SIG-M5 (cell line): Measurements from ENCODE around the gene TRIM2.

Source experiments
- DNase-seq: peaks from one replicate; lab custom pipeline; 2025; lab: John Stamatoyannopoulos, UW

Gene TRIM2

DNA sequence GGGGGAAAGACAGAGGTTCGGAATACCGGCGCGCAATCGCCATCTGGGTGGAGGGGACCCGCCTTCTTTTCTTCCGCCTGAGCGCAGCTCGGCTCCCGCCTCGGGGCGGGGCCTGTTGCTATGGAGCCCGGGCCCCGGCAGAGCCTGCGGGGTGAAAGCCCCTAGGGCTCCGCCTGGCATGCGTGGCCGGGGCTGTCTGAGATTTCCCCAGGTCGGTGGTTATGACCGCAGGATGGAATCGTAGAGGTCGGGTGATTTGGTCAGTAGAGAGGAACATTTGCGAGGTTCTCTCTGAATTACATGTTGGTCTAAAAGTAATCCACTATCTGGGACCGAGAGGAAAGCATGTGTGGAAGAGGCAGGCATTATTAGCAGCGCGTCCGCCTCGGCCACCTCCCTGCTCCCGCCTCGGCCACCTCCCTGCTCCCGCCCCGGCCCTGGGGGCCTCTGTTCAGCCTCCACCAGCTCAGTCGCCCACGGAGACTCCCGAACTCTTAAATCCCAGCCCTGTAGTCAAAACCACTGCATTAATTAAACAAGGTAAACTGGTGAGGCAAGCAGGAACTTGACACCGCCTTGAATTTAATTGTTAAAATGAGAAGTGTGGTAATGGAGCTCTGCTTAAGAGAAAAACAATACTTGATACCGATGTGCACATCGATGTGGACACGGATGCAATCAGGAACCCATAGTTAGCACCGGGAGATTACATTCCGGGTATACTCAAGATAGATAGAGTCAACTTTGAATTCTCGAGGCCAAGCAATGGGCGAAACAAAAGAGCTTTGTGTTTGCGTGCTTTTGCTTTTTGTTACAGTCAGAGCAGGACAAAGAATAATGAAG, 45.2 kb downstream of the TRIM2 start:
- DNase-seq: no peak

DNA sequence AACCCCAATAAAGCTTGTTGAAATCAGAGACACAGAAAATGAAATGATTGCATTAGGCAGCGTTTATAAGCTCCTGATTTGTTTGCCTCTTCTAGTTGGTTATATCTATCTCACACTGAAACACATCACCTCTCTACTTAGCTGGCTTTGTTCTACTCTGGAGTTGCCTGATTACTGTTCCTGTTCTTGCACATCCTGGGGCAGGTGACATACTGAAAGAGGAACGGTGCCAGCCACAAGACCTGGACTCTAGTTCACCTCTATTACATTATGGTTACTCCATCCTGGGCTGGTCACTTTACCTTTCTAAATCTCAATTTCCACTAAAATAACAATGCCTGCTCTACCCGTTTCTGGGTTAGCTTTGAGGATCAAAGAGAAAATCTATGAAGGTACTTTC, 47.9 kb downstream of the TRIM2 start:
- no peak for DNase-seq

DNA sequence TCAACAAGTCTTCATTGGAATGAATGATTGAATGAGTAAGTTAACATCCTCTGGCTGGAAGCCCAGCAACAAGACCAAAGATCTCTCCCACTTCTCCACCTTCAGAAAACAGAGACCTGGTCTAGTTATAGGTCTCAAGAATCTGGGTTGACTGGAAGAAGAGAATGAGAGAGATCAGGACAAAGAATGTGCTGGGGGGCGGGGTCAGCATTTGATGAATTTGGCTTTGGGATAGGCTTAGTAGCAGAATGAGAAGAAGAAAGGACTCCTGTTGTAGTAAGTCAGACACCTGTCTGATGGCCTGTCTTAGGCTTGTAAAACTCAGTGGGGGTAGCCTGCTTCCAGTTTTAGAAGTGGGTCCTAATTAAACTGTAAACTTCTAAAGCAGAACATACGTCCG, 51.0 kb downstream of the TRIM2 start:
- no peak for DNase-seq

DNA sequence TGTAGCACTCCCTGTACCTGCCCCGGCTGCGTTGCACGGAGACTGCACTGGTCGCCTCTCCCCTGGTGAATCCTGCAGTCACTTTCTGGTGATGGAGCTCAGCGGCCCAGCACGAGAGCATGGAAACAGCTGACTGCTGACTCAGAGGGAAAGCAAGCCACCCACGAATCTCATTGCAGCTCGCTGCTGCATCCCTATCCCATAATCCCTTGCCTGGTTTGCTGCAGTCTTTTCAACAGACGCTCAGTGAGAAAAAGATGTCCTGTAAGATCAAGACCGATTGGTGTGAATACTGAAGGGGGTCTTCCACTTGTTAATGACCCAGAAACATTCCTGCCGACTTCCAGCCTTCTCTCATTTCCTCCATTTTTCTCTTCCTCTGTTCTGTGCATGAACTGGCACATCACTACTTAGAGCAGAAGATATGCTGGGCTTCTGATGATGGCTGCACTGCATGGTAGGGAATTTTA, 52.9 kb downstream of the TRIM2 start:
- no peak for DNase-seq

DNA sequence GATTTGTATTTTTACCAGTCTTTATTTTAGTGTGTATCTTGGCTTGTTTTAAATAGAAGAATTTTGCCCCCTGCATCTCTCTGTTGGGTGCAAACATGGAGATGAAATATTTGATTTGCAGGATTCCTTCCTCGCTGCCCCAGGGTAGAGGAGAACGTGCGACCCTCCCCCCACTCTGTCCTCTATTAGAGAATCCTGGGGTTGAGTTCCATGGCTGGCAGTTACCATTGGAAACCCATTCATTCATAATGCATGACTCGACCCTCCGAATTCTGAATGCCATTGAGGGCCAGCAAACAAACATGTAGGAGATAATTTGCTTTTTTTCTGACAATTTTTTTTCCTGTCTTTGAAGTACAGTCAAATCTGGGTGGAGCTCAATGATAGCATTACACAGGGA, 53.7 kb downstream of the TRIM2 start:
- DNase-seq: no peak

DNA sequence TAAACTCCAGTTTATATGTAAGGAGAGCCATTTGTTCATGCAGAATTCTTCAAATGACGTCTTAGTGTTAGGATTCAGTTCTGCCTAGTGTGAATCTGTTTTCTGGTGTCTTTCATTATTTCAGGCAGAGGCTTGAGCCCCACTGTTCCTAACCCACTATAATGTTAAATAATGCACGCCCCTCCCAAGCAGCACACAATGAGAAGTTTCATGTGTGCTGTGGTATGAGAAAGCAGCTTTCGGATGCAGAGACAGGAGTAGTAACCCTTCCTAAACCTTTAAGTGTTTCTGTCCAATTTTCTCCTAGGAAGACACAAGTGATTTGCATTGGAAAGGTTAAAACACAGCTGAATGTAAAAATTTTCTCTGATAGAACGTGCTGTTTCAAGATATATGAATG, 54.5 kb downstream of the TRIM2 start:
- DNase-seq: no peak

DNA sequence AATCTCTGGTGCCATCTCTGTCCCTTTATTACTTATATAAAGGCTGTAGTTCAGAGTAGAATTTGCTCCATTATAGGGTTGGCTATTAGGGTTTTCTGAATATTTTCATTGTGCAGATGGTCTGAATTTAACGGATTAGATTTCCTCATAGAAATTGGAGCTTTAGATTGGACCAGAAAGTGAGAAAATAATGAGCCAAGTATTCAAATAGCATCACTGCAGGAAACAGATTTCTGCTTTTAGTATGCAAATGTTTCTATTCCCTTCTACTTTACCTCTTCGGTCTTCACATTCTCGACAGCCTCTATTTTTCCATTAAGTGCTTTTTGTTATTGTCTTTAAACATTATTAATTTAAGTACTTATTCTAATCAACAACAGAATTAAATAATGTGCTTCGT, 55.4 kb downstream of the TRIM2 start:
- no peak for DNase-seq

DNA sequence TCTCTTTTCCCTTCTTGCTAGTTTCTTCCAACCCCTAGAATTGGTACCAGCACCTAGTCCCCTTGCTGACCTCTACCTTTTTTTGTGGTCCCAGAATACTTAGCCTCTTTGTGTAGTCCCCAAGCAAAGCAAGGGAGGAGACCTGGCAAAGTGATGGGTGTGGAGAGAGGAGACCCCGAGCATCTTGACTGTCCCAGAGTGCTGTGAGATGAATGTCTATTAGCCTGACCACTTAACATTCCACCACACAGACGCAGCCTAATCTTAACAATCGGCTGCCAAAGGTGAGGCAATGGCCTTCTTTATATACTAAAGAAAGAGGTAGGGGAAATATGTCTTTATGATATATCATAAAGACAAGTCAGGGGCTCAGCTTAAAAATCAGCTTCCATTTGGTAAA, 55.9 kb downstream of the TRIM2 start:
- no peak for DNase-seq

DNA sequence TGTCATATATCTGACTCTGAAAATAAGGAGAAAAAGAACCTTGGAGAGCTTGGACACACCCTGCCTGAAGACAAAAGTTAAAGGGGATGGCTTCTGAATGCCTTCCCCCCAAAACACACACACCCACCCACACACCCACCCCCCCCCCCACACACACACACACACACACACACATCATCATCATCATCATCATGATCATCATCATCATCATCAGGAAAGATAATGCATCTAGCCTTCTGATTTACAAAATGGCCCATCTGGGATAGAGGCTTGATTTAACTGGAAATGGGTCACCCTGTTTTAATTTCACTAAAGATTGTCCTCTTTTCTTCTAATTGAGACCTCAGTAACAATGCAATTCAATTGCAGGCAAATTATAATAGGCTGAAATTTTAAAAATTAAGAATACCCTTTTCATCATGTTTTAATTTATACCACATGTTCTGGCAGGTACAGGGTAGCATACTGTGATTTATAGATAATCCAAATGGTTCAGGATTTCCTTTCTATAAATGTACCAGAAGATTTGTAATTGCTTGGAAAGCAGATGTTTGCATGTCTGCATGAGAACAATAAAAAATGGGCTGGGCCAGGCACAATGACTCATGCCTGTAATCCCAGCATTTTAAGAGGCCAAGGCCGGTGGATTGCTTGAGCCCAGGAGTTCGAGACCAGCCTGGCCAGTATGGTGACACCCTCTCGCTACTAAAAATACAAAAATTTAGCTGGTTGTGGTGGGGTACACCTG, 56.5 kb downstream of the TRIM2 start:
- DNase-seq: no peak

DNA sequence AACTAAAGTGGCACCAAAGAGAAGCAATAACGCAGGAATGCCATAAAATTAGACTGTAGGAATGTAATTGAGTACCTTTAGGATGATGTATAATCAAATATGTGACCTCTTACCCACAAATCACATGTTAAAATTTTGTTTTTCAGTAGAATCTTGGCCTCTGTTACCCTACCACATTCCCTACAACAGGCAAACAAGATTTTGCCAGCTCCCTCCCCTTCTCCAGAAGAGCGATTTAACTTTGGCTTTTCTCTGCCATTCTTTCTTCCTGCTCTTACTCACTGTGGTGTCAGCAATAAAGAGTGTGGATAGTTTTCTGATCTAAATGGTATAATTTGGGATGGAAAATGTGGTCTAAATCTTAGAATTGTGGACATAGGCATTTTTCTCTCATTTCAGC, 57.2 kb downstream of the TRIM2 start:
- DNase-seq: no peak

DNA sequence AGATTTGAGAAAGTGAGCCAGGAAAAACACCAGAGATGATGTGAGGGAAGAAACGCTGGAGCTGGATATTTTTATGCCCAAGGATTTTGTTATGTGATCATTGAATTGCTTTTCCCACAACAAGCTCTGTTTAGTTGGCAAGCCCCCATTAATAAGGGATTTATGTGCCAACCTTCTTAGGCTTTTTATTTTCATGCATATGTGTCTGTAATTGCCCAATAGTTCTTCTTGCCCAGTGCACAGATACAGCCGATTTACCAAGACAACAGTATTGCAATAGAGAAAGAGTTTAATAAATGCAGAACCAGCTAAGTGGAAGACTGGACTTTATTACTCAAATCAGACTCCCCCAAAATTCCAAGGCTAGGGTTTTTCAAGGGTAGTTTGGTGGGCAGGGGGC, 57.7 kb downstream of the TRIM2 start:
- no peak for DNase-seq

DNA sequence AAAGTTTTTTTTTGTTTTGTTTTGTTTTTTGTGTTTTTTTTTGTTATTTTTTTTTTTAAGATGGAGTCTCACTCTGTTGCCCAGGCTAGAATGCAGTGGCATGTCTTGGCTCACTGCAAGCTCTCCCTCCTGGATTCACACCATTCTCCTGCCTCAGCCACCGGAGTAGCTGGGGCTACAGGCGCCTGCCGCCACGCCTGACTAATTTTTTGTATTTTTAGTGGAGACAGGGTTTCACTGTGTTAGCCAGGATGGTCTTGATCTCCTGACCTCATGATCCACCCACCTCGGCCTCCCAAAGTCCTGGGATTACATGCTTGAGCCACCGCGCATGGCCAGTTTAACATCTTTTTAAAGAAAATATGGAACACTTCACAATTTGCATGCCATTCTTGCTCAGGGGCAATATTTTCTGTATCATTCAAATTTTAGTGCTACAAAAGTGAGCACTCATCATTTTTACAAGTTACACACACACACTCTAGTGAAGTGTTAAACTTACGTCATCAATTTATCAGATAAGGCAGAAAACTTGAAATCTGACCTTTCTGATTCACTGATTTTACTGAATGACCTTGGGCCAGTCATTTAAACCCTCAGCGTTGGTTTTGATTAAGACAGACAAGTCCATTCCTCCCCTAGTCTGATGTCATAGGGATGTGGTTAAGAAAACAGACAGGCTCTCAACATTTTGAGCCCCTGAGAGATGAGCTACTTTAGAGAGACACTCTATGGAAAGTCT, 61.2 kb downstream of the TRIM2 start:
- no peak for DNase-seq

DNA sequence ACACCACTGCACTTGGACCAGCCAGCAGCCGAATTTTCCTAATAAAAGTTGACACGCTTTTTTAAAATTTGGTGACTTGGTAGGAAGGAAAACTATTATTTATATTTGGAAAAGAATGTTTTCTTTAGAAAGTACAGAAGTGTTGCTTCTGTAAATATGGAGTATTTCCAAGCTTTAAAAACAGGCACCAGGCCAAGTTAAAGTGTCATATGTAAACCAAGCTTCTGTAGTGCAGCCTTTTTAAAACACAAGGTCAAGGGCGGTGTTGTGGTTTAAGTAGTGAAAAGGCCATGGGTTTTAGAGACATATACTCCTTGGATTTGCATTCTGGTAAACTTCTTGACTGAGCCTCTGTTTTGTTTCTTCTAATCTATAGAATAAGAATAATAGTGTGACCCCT, 62.7 kb downstream of the TRIM2 start:
- no peak for DNase-seq

DNA sequence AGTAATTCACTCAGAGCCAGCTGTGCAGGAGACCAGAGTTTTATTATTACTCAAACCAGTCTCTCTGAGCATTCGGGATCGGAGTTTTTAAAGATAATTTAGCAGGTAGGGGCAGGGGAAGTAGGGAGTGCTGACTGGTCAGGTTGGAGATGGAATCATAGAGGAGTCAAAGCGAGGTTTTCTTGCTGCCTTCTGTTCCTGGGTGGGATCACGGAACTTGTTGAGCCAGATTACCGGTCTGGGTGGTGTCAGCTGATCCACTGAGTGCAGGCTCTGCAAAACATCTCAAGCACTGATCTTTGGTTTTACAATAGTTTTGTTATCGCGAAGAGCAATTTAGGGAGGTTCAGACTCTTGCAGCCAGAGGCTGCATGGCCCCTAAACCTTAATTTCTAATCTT, 63.6 kb downstream of the TRIM2 start:
- no peak for DNase-seq

DNA sequence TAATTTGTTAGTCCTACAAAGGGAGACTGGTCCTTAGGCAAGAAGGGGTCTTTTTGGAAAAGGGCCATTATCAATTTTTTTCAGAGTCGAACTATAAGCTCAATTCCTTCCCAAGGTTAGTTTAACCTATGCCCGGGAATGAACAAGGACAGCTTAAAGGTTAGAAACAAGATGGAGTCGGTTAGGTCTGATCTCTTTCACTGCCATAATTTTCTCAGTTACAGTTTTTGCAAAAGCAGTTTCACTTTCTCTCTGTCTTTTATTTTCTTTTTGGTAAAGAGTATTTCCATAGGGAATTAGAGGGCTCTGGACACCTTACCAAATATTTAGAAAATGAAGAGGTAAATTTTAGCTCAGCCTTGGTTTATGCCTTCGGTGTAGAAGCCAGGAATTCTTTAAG, 64.1 kb downstream of the TRIM2 start:
- DNase-seq: no peak

DNA sequence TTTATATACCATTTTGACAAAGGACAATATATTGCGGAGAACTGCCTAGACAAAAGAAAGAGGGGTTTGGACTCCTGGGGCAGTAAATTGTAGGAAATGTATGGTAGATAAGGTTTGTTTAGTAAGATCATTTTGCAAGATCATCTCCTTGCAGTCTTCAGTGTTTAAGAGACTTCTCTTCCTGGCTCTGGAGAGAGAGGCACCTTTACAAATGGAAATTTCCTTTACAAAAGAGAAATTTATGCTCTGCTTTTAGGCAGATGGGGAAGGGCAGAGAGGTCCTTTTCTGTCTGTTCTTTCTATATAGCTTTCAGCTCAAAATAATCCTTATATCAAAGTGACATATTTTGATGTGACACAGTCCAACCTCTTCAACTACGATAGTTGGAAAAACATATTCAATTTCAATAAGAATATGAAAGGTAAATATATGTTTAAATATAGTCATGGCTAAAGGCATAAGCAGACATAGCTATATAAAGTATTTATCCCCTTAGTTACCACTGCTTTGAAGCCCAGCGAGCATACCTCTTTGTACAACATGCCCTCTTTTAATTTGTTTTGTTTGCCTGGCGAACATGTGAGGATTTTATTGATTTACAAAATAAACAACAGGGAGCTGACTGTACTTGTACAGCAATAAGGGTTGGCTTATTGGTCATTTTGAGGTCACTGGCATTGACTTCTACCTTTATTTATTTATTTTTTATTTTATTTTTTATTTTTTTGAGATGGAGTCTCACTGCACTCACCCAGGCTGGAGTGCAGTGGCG, 65.2 kb downstream of the TRIM2 start:
- DNase-seq: no peak

DNA sequence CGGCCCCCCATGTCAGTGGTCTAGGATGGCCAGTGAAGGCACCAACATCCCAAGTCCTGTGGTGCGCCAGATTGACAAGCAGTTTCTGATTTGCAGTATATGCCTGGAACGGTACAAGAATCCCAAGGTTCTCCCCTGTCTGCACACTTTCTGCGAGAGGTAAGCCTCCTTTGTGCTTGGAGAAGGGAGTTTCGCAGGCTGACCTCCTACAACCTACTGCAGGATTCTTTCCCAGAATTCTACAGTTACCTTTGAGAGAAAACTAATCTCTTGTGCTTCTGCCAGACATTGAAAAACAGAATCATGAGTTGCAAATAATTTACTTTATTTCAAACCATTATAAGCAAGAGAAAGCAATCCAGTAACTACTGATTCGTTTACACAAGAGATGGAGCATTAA, 66.1 kb downstream of the TRIM2 start:
- DNase-seq: no peak

DNA sequence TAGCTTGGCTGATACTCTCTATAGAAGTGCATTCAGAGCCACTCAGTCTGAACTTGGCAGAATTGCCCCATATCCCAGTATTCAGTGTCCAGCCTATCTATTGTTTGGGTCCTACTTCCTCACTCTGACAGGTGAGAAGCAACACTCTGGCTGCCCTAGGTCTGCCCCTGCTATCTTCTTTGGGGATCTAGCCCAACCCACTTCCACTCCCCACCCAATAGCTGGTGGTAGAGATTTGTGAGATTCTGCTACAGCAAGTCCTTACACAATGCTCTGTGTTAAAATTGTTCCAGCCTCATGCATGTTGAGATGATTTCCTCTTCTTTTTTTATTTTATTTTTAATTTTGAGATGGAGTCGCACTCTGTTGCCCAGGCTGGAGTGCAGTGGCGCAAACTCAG, 67.6 kb downstream of the TRIM2 start:
- no peak for DNase-seq

DNA sequence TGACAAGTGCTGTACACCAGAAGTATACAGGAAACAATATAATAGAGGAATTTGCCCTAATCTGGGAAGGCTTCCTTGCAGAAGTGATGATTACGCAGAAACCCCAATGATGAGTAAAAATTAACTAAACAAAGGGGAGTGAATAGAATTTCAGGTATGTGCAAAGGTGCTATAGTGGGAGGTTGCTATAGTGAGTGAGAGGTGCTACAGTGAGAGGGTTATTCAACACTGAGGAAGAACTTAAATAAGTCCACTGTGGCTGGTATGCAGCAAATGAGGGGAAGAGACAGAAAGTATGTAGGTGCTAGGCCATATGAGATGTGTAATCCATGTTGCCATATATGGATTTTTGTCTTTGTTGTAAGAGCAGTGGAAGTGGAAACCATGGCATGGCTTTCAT, 69.5 kb downstream of the TRIM2 start:
- no peak for DNase-seq

DNA sequence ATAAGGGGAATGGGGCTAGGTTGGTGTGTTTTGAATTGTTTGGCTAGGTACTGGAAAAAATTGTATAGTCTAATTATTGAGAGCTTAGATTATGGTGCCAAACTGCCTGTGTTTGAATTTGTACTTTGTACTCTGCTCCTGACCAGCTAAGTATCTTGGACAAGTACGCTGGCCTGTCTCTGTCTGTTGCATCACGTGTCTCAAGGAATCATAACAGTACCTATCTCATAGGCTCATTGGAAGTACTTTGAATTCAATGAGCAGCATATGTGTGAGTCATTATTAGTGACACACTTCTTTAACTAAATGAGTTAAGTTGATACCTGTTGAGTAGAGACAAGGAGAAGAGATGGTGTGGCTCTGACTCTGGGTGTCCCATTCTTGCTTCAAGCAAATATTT, 70.7 kb downstream of the TRIM2 start:
- DNase-seq: no peak

DNA sequence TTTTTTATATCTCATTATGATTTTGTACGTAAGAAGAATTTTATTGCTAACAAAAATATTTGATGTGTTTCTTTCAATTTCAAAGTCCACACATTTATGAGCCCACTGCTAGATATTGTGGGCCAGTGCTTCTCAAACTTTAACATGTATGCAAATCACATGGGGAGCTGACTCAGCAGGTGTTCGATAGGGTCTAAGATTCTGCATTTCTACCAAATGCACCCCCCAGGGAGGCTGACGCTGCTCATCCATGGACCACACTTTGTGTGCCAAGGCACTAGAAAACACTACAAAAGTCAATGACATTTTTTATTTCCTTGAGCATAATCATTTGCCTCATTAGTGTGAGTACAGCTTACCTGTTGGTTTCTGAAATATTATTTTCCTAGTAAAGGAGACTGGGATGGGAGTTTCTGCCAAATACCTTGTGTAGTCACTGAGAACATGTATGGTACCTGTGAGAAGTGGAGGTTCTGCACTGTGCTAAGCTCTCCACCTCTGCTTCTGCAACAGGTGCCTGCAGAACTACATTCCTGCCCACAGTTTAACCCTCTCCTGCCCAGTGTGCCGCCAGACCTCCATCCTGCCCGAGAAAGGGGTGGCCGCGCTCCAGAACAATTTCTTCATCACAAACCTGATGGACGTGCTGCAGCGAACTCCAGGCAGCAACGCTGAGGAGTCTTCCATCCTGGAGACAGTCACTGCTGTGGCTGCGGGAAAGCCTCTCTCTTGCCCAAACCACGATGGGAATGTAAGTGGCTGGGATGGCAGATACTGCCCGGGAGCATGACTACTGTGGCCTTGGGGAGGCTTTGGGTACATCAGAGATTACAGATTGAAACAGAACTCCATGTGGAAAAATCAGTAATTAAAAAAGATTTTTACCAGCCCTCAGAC, 71.4 kb downstream of the TRIM2 start:
- DNase-seq: no peak
